ENCODE measurements around the gene CLSTN2.

Gene CLSTN2

DNA sequence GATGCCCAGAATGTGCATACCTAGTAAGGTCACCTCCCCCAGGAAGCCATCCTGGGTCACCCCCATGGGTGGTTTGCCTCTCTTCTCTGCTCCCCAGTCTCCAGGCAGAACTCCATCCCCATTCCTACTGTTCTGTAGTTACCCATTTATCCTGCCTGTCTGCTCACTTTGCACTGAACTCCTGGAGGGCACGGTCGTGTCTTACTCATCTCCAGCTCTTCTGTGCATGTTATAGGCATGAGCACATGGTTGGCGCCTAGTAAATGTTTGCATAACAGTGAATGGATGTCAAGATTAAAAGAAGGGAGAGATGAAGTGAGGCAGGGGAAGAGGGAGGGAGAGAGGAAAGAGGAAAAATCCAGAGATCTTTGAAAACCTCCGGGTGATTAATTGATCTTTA lies 534.5 kb downstream of the CLSTN2 start:
- in situ Hi-C loops (cut with HindIII; ENCODE audit: low sequenced_read_pairs), result no loop called here
- no peak overlapping the region for H3K4me3 ChIP-seq (ENCODE audit: low read depth, low read length)
- TF ChIP-seq, protein P1, sequence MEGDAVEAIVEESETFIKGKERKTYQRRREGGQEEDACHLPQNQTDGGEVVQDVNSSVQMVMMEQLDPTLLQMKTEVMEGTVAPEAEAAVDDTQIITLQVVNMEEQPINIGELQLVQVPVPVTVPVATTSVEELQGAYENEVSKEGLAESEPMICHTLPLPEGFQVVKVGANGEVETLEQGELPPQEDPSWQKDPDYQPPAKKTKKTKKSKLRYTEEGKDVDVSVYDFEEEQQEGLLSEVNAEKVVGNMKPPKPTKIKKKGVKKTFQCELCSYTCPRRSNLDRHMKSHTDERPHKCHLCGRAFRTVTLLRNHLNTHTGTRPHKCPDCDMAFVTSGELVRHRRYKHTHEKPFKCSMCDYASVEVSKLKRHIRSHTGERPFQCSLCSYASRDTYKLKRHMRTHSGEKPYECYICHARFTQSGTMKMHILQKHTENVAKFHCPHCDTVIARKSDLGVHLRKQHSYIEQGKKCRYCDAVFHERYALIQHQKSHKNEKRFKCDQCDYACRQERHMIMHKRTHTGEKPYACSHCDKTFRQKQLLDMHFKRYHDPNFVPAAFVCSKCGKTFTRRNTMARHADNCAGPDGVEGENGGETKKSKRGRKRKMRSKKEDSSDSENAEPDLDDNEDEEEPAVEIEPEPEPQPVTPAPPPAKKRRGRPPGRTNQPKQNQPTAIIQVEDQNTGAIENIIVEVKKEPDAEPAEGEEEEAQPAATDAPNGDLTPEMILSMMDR (IDR thresholded peaks at IDR 0.05; ENCODE audit: low read depth, low read length), result no peak
- peak; percentile 11 for DNase-seq (ENCODE audit: low read depth, low spot score)

DNA sequence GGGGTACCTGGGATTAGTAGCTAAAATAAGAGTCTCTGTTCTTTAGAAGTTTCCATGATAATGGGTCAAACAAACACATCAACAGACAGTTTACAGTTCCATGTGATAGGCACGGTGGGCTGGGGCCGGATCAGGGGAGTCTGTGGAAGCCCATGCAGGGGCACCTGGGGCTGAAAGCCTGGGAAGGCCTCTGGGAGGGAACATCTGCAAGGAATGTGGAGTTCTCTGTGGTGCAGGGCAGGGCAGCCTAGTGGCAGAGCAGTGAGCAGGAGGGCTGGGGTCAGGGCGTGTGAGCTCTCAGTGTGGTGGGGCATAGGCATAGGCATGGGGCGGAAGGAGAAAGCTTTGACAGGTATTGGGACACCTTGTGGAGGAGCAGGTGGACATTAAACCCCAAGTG lies 535.2 kb downstream of the CLSTN2 start:
- TF ChIP-seq, protein P1 (IDR thresholded peaks at IDR 0.05; ENCODE audit: low read depth, low read length), result no peak
- in situ Hi-C loops (cut with HindIII; ENCODE audit: low sequenced_read_pairs), result no loop called here
- DNase-seq (ENCODE audit: low read depth, low spot score), result no peak

GRCh38 chr3:140470962-140471361 lies 536.0 kb downstream of the CLSTN2 start:
- in situ Hi-C loops (cut with HindIII; ENCODE audit: low sequenced_read_pairs), result no loop called here
- no peak for DNase-seq (ENCODE audit: low read depth, low spot score)
- no peak overlapping the region for H3K4me3 ChIP-seq (ENCODE audit: low read depth, low read length)
- TF ChIP-seq, protein P1 (IDR thresholded peaks at IDR 0.05; ENCODE audit: low read depth, low read length), result no peak

More for the DNA sequence above, 535.2 kb downstream of the CLSTN2 start:
- H3K4me3 ChIP-seq (ENCODE audit: low read depth, low read length), result no peak overlapping the region

DNA sequence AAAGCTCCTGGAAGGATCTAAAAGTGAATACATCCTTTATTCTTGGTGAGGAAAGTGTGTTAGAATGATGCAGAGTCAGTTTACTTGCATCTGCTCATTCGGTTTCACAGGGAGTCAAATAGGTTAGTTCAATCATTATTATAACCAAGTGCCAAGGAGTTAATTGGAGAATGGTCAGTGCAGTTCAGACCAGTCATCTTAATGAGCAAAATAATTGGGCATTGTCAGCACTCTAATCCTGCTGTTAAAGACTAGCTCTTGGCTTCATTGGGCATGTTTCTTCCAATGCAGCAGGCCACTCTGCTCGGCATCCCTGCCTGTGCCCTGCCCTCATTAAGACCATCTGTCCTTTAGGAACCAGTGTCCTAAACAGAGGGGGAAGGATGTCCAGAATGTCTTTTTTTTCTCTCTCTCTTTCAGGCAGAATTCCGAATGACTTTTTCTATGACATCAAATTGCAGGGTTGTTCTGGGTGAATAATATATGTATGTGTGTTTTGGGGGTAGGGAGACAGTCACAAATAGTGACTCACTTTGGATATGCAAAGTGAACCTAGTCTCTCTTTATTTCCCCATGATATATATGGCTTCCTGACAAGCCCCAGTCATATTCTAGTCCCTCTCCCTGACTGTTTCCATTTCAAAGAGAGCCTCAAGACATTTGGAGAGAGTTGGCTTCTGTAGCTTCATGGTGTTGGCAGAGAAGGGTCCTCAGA lies 537.5 kb downstream of the CLSTN2 start:
- in situ Hi-C loops (cut with HindIII; ENCODE audit: low sequenced_read_pairs), result no loop called here
- DNase-seq (ENCODE audit: low read depth, low spot score), result no peak
- no peak overlapping the region for H3K4me3 ChIP-seq (ENCODE audit: low read depth, low read length)
- TF ChIP-seq, protein P1 (IDR thresholded peaks at IDR 0.05; ENCODE audit: low read depth, low read length), result no peak

- TF ChIP-seq, protein P1 (IDR thresholded peaks at IDR 0.05; ENCODE audit: low read depth, low read length), result no peak
- in situ Hi-C loops (cut with HindIII; ENCODE audit: low sequenced_read_pairs), result no loop called here
Observed at GRCh38 chr3:140487566-140487965, 552.6 kb downstream of the CLSTN2 start.

GRCh38 chr3:140493271-140493670 lies 558.3 kb downstream of the CLSTN2 start:
- TF ChIP-seq, protein P1 (IDR thresholded peaks at IDR 0.05; ENCODE audit: low read depth, low read length), result no peak
- no peak overlapping the region for H3K4me3 ChIP-seq (ENCODE audit: low read depth, low read length)
- no peak for DNase-seq (ENCODE audit: low read depth, low spot score)
- in situ Hi-C loops (cut with HindIII; ENCODE audit: low sequenced_read_pairs), result no loop called here

More at GRCh38 chr3:140487566-140487965, 552.6 kb downstream of the CLSTN2 start:
- no peak overlapping the region for H3K4me3 ChIP-seq (ENCODE audit: low read depth, low read length)
- no peak for DNase-seq (ENCODE audit: low read depth, low spot score)

Data from astrocyte of the spinal cord (primary cell).